Activated B cell treated with CpG ODN at 0.5 μM for 24 hours (primary cell): ENCODE measurements around the gene ITGB6. TPM values are rescaled to one million over a fixed set of nuclear protein-coding genes. Genes with fewer than 3 reads are reported as not detected.

Experiments
- ATAC-seq: fragments of 200-7000 bp; cut with Tn5 transposase; one replicate; pipeline ENCODE4 v1.10.0; 2021; ENCODE audit warnings: low read depth, mild to moderate bottlenecking, moderate library complexity
- CTCF ChIA-PET: fragments of 350-600 bp; sonication (Branson Sonifier 250); formaldehyde crosslinking; loops from one replicate; lab custom pipeline; 2021; ENCODE audit warnings: antibody characterized with exemption; lab: Charles Lee
- POLR2A ChIA-PET: fragments of 350-600 bp; sonication (Branson Sonifier 250); formaldehyde crosslinking; loops from one replicate; lab custom pipeline; 2021; ENCODE audit warnings: antibody characterized with exemption; lab: Charles Lee
- DNase-seq: peaks from one replicate; pipeline ENCODE4 v3.0.0; 2022
- H3K27ac Mint-ChIP-seq: one replicate; pipeline ENCODE4 v1.8.0; 2020; ENCODE audit warnings: mixed read lengths
- H3K27me3 Mint-ChIP-seq: one replicate; pipeline ENCODE4 v1.8.0; 2021; ENCODE audit warnings: mixed read lengths
- H3K36me3 Mint-ChIP-seq: one replicate; pipeline ENCODE4 v1.8.0; 2021; ENCODE audit warnings: low read depth, mixed read lengths
- H3K4me1 Mint-ChIP-seq: one replicate; pipeline ENCODE4 v1.8.0; 2021; ENCODE audit warnings: mixed read lengths
- H3K4me3 Mint-ChIP-seq: one replicate; pipeline ENCODE4 v1.8.0; 2020; ENCODE audit warnings: mild to moderate bottlenecking, mixed read lengths
- H3K9me3 Mint-ChIP-seq: one replicate; pipeline ENCODE4 v1.8.0; 2020; ENCODE audit warnings: mixed read lengths
- CTCF ChIP-seq: fragments of 200-600 bp; IDR thresholded peaks from one replicate; pipeline ENCODE4 v1.8.0; 2022; ENCODE audit warnings: antibody characterized with exemption, mild to moderate bottlenecking
- intact Hi-C: fragments of 100-400 bp; cut with micrococcal nuclease; formaldehyde crosslinking; loops from one replicate; pipeline ENCODE4 v1.15.1; 2024
- total RNA-seq: library from RNA; stranded (reverse); gene quantifications from 2 replicates; pipeline ENCODE4 v1.2.3, GENCODE V29; 2022

The ITGB6 gene
- total RNA-seq, 1 donor from 2014 or later, result not detected

- H3K27ac Mint-ChIP-seq, result no peak overlapping the region
- no peaks in the 10 kb centered on the region for H3K27me3 Mint-ChIP-seq
- ATAC-seq (no peak), DNase-seq (no peak)
- ChIA-PET POLR2A (no interaction called here), CTCF (no interaction called here)
- no peak for TF ChIP-seq CTCF
- no peaks in the 10 kb centered on the region for H3K4me1 Mint-ChIP-seq
- no peaks in the 10 kb centered on the region for H3K36me3 Mint-ChIP-seq
- no peak overlapping the region for H3K4me3 Mint-ChIP-seq
- no peaks in the 10 kb centered on the region for H3K9me3 Mint-ChIP-seq
- intact Hi-C loops, result no loop called here
Observed at GRCh38 chr2:160242893-160243564, 43.0 kb upstream of the ITGB6 start.

GRCh38 chr2:160241251-160242137 is 41.4 kb upstream of the ITGB6 start:
- Mint-ChIP-seq H3K4me3 (no peak overlapping the region), H3K36me3 (no peaks in the 10 kb centered on the region), H3K9me3 (no peaks in the 10 kb centered on the region), H3K27ac (no peak overlapping the region), H3K27me3 (peaks cover 3% of the 10 kb centered on the region), H3K4me1 (no peaks in the 10 kb centered on the region)
- TF ChIP-seq CTCF, result no peak
- intact Hi-C loops, result no loop called here
- CTCF ChIA-PET, result no interaction called here
- ATAC-seq, result no peak
- no peak for DNase-seq
- POLR2A ChIA-PET, result no interaction called here

- no peak overlapping the region for H3K27ac Mint-ChIP-seq
- intact Hi-C loops, result no loop called here
- no peaks in the 10 kb centered on the region for H3K36me3 Mint-ChIP-seq
- no peaks in the 10 kb centered on the region for H3K9me3 Mint-ChIP-seq
- H3K27me3 Mint-ChIP-seq, result peaks cover 6% of the 10 kb centered on the region
- ATAC-seq (no peak), DNase-seq (no peak)
- no peaks in the 10 kb centered on the region for H3K4me1 Mint-ChIP-seq
- POLR2A ChIA-PET, result no interaction called here
- H3K4me3 Mint-ChIP-seq, result no peak overlapping the region
- no peak for TF ChIP-seq CTCF
- CTCF ChIA-PET, result no interaction called here
Observed at GRCh38 chr2:160239436-160239835, 39.4 kb upstream of the ITGB6 start.

- Mint-ChIP-seq H3K36me3 (no peaks in the 10 kb centered on the region), H3K9me3 (no peaks in the 10 kb centered on the region), H3K4me3 (no peak overlapping the region), H3K27me3 (peaks cover 9% of the 10 kb centered on the region), H3K27ac (no peak overlapping the region), H3K4me1 (no peaks in the 10 kb centered on the region)
- intact Hi-C loops, result no loop called here
- ChIA-PET CTCF (interaction anchor here (1.6 kb wide), 1 partner anchor 13 kb away, joined by 6 read pairs; no protein-coding TSS in a partner anchor), POLR2A (no interaction called here)
- ATAC-seq (no peak), DNase-seq (no peak)
- no peak for TF ChIP-seq CTCF
Observed at GRCh38 chr2:160238392-160238791, 38.3 kb upstream of the ITGB6 start.

- CTCF ChIA-PET, result interaction anchor here (0.7 kb wide), 1 partner anchor 37 kb away, joined by 3 read pairs; no protein-coding TSS in a partner anchor
- no peaks in the 10 kb centered on the region for H3K36me3 Mint-ChIP-seq
Observed at GRCh38 chr2:160232905-160233475, 32.9 kb upstream of the ITGB6 start.

More at GRCh38 chr2:160232905-160233475, 32.9 kb upstream of the ITGB6 start:
- peaks cover 13% of the 10 kb centered on the region for H3K27me3 Mint-ChIP-seq
- intact Hi-C loops, result no loop called here
- TF ChIP-seq CTCF, result no peak
- no peak overlapping the region for H3K27ac Mint-ChIP-seq
- ATAC-seq (no peak), DNase-seq (no peak)
- H3K4me3 Mint-ChIP-seq, result no peak overlapping the region
- H3K4me1 Mint-ChIP-seq, result no peaks in the 10 kb centered on the region
- no peaks in the 10 kb centered on the region for H3K9me3 Mint-ChIP-seq
- POLR2A ChIA-PET, result no interaction called here
